Upper lobe of left lung (tissue), 6 donors: Measurements from ENCODE around the gene MAPK14. TPM values are rescaled to one million over a fixed set of nuclear protein-coding genes. Genes with fewer than 3 reads are reported as not detected.

Experiments
- ATAC-seq, 2 donors: fragments of 200-7000 bp; cut with Tn5 transposase; one replicate each; pipeline ENCODE4 v1.9.1; 2022; ENCODE audit warnings: mild to moderate bottlenecking in 2 of 2, moderate library complexity in 2 of 2; ENCODE audit not compliant: low FRiP score in 2 of 2
- DNase-seq, 2 donors: peaks; one replicate each; pipeline ENCODE4 v3.0.0-alpha.2; 2019 to 2020
- H3K27ac ChIP-seq, 4 donors: fragments of 200-600 bp; sonication (generic); one replicate each; pipeline ENCODE4 v1.5.1; 2016 to 2019
- H3K27me3 ChIP-seq, 4 donors: fragments of 200-600 bp; sonication (generic); one replicate each; pipeline ENCODE4 v1.5.1; 2017 to 2019
- H3K36me3 ChIP-seq, 4 donors: fragments of 200-600 bp; sonication (generic); one replicate each; pipeline ENCODE4 v1.5.1; 2016 to 2019
- H3K4me1 ChIP-seq, 4 donors: fragments of 200-600 bp; sonication (generic); one replicate each; pipeline ENCODE4 v1.5.1; 2018 to 2019
- H3K4me3 ChIP-seq, 4 donors: fragments of 200-600 bp; sonication (generic); one replicate each; pipeline ENCODE4 v1.5.1; 2017 to 2019; ENCODE audit warnings: mild to moderate bottlenecking in 2 of 4, moderate library complexity in 1 of 4
- H3K9me3 ChIP-seq, 4 donors: fragments of 200-600 bp; sonication (generic); one replicate each; pipeline ENCODE4 v1.5.1; 2018 to 2019
- CTCF ChIP-seq, 6 experiments: fragments of 450-650 bp in 4 of 6; fragments of 200-600 bp in 2 of 6; sonication (generic) in 2 of 6; IDR thresholded peaks; one replicate each; pipeline ENCODE4 v1.5.1; 2016 to 2019; ENCODE audit warnings: antibody characterized with exemption in 6 of 6
- EP300 ChIP-seq, 4 donors: sonication (generic); formaldehyde crosslinking; IDR thresholded peaks; one replicate each; pipeline ENCODE4 v1.5.1; 2017; ENCODE audit warnings: antibody characterized with exemption in 4 of 4, control low read depth in 2 of 4
- POLR2A ChIP-seq, 4 donors: fragments of 450-650 bp; IDR thresholded peaks; one replicate each; pipeline ENCODE4 v1.5.1; 2016 to 2017; ENCODE audit warnings: antibody characterized with exemption in 4 of 4, mild to moderate bottlenecking in 2 of 4
- POLR2AphosphoS5 ChIP-seq, 2 donors: sonication (generic); formaldehyde crosslinking; IDR thresholded peaks; one replicate each; pipeline ENCODE4 v1.5.1; 2017; ENCODE audit warnings: antibody characterized with exemption in 2 of 2
- WGBS, 2 donors: methylation state at CpG; one replicate each; pipeline ENCODE4 v1.1.5; 2017 to 2018; 5-methylcytosine and 5-hydroxymethylcytosine counted together
- total RNA-seq, 6 donors: library from RNA; depleted of rRNA in 4 of 6; stranded (reverse); fragments of >200 nt in 4 of 6; gene quantifications; one replicate each; pipeline versions ENCODE4 v1.1.0 to v1.2.1, GENCODE V29; 2016 to 2021
- donor health status: DM: no; HTN: no; CAD: no; lungs with moderate emphysema.
- donor health status: DM: no; HTN: yes; CAD: no; lungs with severe emphysema.

Gene MAPK14
- total RNA-seq, 6 donors from 2014 or later: 39.8 to 96.3 (median 70.8) TPM

GRCh38 chr6:36139431-36139830, 111.8 kb downstream of the MAPK14 start:
- peak in 1 of 2 donors; percentile 83 for DNase-seq
- H3K4me3 ChIP-seq: no peak overlapping the region
- H3K27me3 ChIP-seq: no peaks in the 10 kb centered on the region
- ATAC-seq: no peak
- H3K9me3 ChIP-seq: no peaks in the 10 kb centered on the region
- H3K27ac ChIP-seq: no peak overlapping the region
- H3K4me1 ChIP-seq: peaks cover 0 to 3% (median 1%) of the 10 kb centered on the region in 4 donors
- 63 to 64% methylated on average over 7 of the region's 7 CpGs for WGBS, 2 donors
- H3K36me3 ChIP-seq: peaks cover 0 to 41% (median 26%) of the 10 kb centered on the region in 4 donors
- TF ChIP-seq POLR2AphosphoS5 (IDR thresholded peaks at IDR 0.05): no peak
- TF ChIP-seq POLR2A (IDR thresholded peaks at IDR 0.05): no peak
- no peak for TF ChIP-seq CTCF (IDR thresholded peaks at IDR 0.05)
- no peak for TF ChIP-seq EP300 (IDR thresholded peaks at IDR 0.05)

GRCh38 chr6:36139991-36140710, 112.5 kb downstream of the MAPK14 start:
- no peaks in the 10 kb centered on the region for H3K9me3 ChIP-seq
- 79 to 84% methylated on average over 8 of the region's 8 CpGs for WGBS, 2 donors
- no peaks in the 10 kb centered on the region for H3K27me3 ChIP-seq
- peaks cover 0 to 40% (median 26%) of the 10 kb centered on the region in 4 donors for H3K36me3 ChIP-seq
- TF ChIP-seq CTCF (IDR thresholded peaks at IDR 0.05) (no peak), POLR2AphosphoS5 (IDR thresholded peaks at IDR 0.05) (no peak), POLR2A (IDR thresholded peaks at IDR 0.05) (no peak), EP300 (IDR thresholded peaks at IDR 0.05) (no peak)
- no peak overlapping the region for H3K4me3 ChIP-seq
- peaks cover 0 to 3% (median 1%) of the 10 kb centered on the region in 4 donors for H3K4me1 ChIP-seq
- DNase-seq (no peak), ATAC-seq (no peak)
- no peak overlapping the region for H3K27ac ChIP-seq

- ATAC-seq (no peak), DNase-seq (no peak)
- WGBS, 2 donors: 69 to 74% methylated on average over 4 of the region's 4 CpGs
- H3K36me3 ChIP-seq: peaks cover 0 to 32% (median 22%) of the 10 kb centered on the region in 4 donors
- no peak for TF ChIP-seq POLR2A (IDR thresholded peaks at IDR 0.05)
- no peak for TF ChIP-seq POLR2AphosphoS5 (IDR thresholded peaks at IDR 0.05)
- TF ChIP-seq EP300 (IDR thresholded peaks at IDR 0.05): no peak
- no peak for TF ChIP-seq CTCF (IDR thresholded peaks at IDR 0.05)
- no peaks in the 10 kb centered on the region for H3K27me3 ChIP-seq
- H3K4me3 ChIP-seq: no peak overlapping the region
- peaks cover 0 to 3% (median 1%) of the 10 kb centered on the region in 4 donors for H3K4me1 ChIP-seq
- H3K9me3 ChIP-seq: no peaks in the 10 kb centered on the region
- no peak overlapping the region for H3K27ac ChIP-seq
These were observed 113.5 kb downstream of the MAPK14 start for GRCh38 chr6:36141091-36141490.

GRCh38 chr6:36141961-36142360, 114.4 kb downstream of the MAPK14 start:
- no peaks in the 10 kb centered on the region for H3K9me3 ChIP-seq
- peaks cover 0 to 3% (median 1%) of the 10 kb centered on the region in 4 donors for H3K4me1 ChIP-seq
- 88 to 97% methylated on average over 4 of the region's 4 CpGs for WGBS, 2 donors
- DNase-seq (no peak), ATAC-seq (no peak)
- no peaks in the 10 kb centered on the region for H3K27me3 ChIP-seq
- no peak overlapping the region for H3K27ac ChIP-seq
- H3K4me3 ChIP-seq: no peak overlapping the region
- TF ChIP-seq POLR2A (IDR thresholded peaks at IDR 0.05): no peak
- TF ChIP-seq CTCF (IDR thresholded peaks at IDR 0.05): no peak
- TF ChIP-seq EP300 (IDR thresholded peaks at IDR 0.05): no peak
- TF ChIP-seq POLR2AphosphoS5 (IDR thresholded peaks at IDR 0.05): no peak
- peaks cover 0 to 24% (median 14%) of the 10 kb centered on the region in 4 donors for H3K36me3 ChIP-seq
